OCI-LY7 (cell line): ENCODE measurements around the gene APBB1IP. TPM values are rescaled to one million over a fixed set of nuclear protein-coding genes. Genes with fewer than 3 reads are reported as not detected.

Experiments used
- BruUV-seq: library from RNA; stranded (reverse); fragments of 400-500 nt; replicated peaks from 2 replicates; lab custom pipeline; 2021; lab: Mats Ljungman, UMichigan
- CTCF ChIA-PET: fragments of 300-600 bp; sonication (Branson Sonifier 250); formaldehyde crosslinking; loops from one replicate; lab custom pipeline; 2022; ENCODE audit warnings: antibody characterized with exemption; ENCODE audit not compliant: unreplicated experiment; lab: Charles Lee
- POLR2A ChIA-PET: fragments of 300-600 bp; sonication (Branson Sonifier 250); formaldehyde crosslinking; loops from one replicate; lab custom pipeline; 2022; ENCODE audit warnings: antibody characterized with exemption; lab: Charles Lee
- DNase-seq: peaks from one replicate; pipeline ENCODE4 v3.0.0-alpha.2; 2015; ENCODE audit warnings: low spot score
- H2AFZ ChIP-seq: fragments of 200-600 bp; sonication (generic), shearing (Covaris generic); 2 replicates; pipeline ENCODE4 v1.6.1; 2014; ENCODE audit warnings: mild to moderate bottlenecking, antibody characterized with exemption, low read length, moderate library complexity
- H3K27ac ChIP-seq: fragments of 200-600 bp; sonication (generic); 2 replicates; pipeline ENCODE4 v1.5.1; 2014; ENCODE audit warnings: mixed run types, low read depth, mild to moderate bottlenecking, moderate library complexity, low read length, inconsistent platforms; ENCODE audit not compliant: poor library complexity, severe bottlenecking
- H3K36me3 ChIP-seq: fragments of 200-600 bp; sonication (generic); 2 replicates; pipeline ENCODE4 v1.6.1; 2014; ENCODE audit warnings: mild to moderate bottlenecking, antibody characterized with exemption, low read length, moderate library complexity, mixed read lengths; ENCODE audit not compliant: insufficient read depth
- H3K4me1 ChIP-seq: fragments of 200-600 bp; sonication (generic); 2 replicates; pipeline ENCODE4 v1.5.1; 2014; ENCODE audit warnings: mild to moderate bottlenecking, low read length; ENCODE audit not compliant: insufficient read depth, poor library complexity, severe bottlenecking
- H3K4me2 ChIP-seq: fragments of 200-600 bp; sonication (generic); 2 replicates; pipeline ENCODE4 v1.6.1; 2014; ENCODE audit warnings: mild to moderate bottlenecking, low read length
- H3K4me3 ChIP-seq: fragments of 200-600 bp; sonication (generic); 2 replicates; pipeline ENCODE4 v1.5.1; 2014; ENCODE audit warnings: mild to moderate bottlenecking, low read depth, low read length; ENCODE audit not compliant: poor library complexity, severe bottlenecking
- H3K79me2 ChIP-seq: fragments of 200-600 bp; sonication (generic); 2 replicates; pipeline ENCODE4 v1.6.1; 2016; ENCODE audit warnings: low read depth, mild to moderate bottlenecking, low read length, moderate library complexity, mixed read lengths; ENCODE audit not compliant: insufficient read depth
- H3K9me2 ChIP-seq: fragments of 200-600 bp; sonication (generic); 2 replicates; pipeline ENCODE4 v1.6.1; 2016; ENCODE audit warnings: mild to moderate bottlenecking, low read length, mixed read lengths; ENCODE audit not compliant: insufficient read depth
- H3K9me3 ChIP-seq: fragments of 200-600 bp; sonication (generic); 2 replicates; pipeline ENCODE4 v1.6.1; 2014; ENCODE audit warnings: mild to moderate bottlenecking, mixed run types, low read length, mixed read lengths
- H4K20me1 ChIP-seq: fragments of 200-600 bp; sonication (generic); 2 replicates; pipeline ENCODE4 v1.6.1; 2014; ENCODE audit warnings: mild to moderate bottlenecking, antibody characterized with exemption, low read length, moderate library complexity, mixed read lengths; ENCODE audit not compliant: insufficient read depth
- CTCF ChIP-seq: fragments of 200-600 bp; sonication (generic); conservative IDR thresholded peaks from 2 replicates; pipeline ENCODE4 v1.5.1; 2014; ENCODE audit warnings: mild to moderate bottlenecking, antibody characterized with exemption, low read length, moderate library complexity, mixed read lengths
- EZH2phosphoT487 ChIP-seq: fragments of 200-600 bp; sonication (generic); IDR thresholded peaks from 2 replicates; pipeline ENCODE4 v1.6.1; 2018; ENCODE audit warnings: low read depth, borderline replicate concordance, mild to moderate bottlenecking, mixed run types, antibody characterized with exemption, low read length, moderate library complexity, mixed read lengths
- intact Hi-C: fragments of 100-400 bp; cut with micrococcal nuclease; formaldehyde crosslinking; loops from one replicate; pipeline ENCODE4 v1.10.0; 2022; ENCODE audit not compliant: unreplicated experiment
- total RNA-seq, 2 experiments: library from RNA; depleted of rRNA in 1 of 2; stranded (reverse); fragments of >200 nt in 1 of 2; shearing (Covaris generic) in 1 of 2; gene quantifications; 2 replicates each; pipeline ENCODE4 v1.2.3, GENCODE V29; 2014 to 2022

APBB1IP gene
- total RNA-seq, 2 experiments from 2014 or later: 65.8 to 167 TPM

GRCh38 chr10:26508016-26508415 is 69.9 kb downstream of the APBB1IP start:
- H3K4me2 ChIP-seq: no peak overlapping the region
- no peaks in the 10 kb centered on the region for H4K20me1 ChIP-seq
- no peak overlapping the region for H2AFZ ChIP-seq
- H3K79me2 ChIP-seq: no peaks in the 10 kb centered on the region
- H3K36me3 ChIP-seq: peaks cover 98% of the 10 kb centered on the region
- H3K4me3 ChIP-seq: no peak overlapping the region
- no peaks in the 10 kb centered on the region for H3K9me2 ChIP-seq
- no peaks in the 10 kb centered on the region for H3K9me3 ChIP-seq
- CTCF ChIA-PET: no interaction called here
- no peak overlapping the region for H3K27ac ChIP-seq
- no peak for DNase-seq
- TF ChIP-seq CTCF: no peak
- no peak for TF ChIP-seq EZH2phosphoT487
- no peaks in the 10 kb centered on the region for H3K4me1 ChIP-seq
- POLR2A ChIA-PET: interaction anchor here (0.7 to 1.1 kb wide), 4 partner anchors 8 to 99 kb away, joined by 3 to 5 read pairs (median 4); no protein-coding TSS in a partner anchor
- intact Hi-C loops: no loop called here
- BruUV-seq: TSS peak; percentile 29

- Histone ChIP-seq H3K4me3 (no peak overlapping the region), H3K4me1 (no peaks in the 10 kb centered on the region), H3K36me3 (peaks cover 98% of the 10 kb centered on the region), H2AFZ (no peak overlapping the region), H3K9me2 (no peaks in the 10 kb centered on the region), H3K27ac (no peak overlapping the region), H4K20me1 (no peaks in the 10 kb centered on the region), H3K4me2 (no peak overlapping the region), H3K9me3 (no peaks in the 10 kb centered on the region), H3K79me2 (no peaks in the 10 kb centered on the region)
- no peak for DNase-seq
- no peak for TF ChIP-seq EZH2phosphoT487
- TF ChIP-seq CTCF: no peak
- intact Hi-C loops: no loop called here
- no TSS peak for BruUV-seq
- POLR2A ChIA-PET: interaction anchor here (0.6 to 1.0 kb wide), 3 partner anchors 26 to 113 kb away, joined by 3 read pairs; no protein-coding TSS in a partner anchor
- CTCF ChIA-PET: no interaction called here
Observed at GRCh38 chr10:26509307-26509706, 71.2 kb downstream of the APBB1IP start.

- BruUV-seq: no TSS peak
- Histone ChIP-seq H3K27ac (no peak overlapping the region), H3K9me2 (no peaks in the 10 kb centered on the region), H3K9me3 (no peaks in the 10 kb centered on the region), H3K79me2 (no peaks in the 10 kb centered on the region), H2AFZ (no peak overlapping the region), H3K4me1 (no peaks in the 10 kb centered on the region), H3K36me3 (peaks cover 99% of the 10 kb centered on the region), H3K4me3 (no peak overlapping the region), H3K4me2 (no peak overlapping the region), H4K20me1 (no peaks in the 10 kb centered on the region)
- TF ChIP-seq CTCF (no peak), EZH2phosphoT487 (no peak)
- ChIA-PET POLR2A (interaction anchor here (1.3 kb wide), 1 partner anchor 17 kb away, joined by 4 read pairs; no protein-coding TSS in a partner anchor), CTCF (no interaction called here)
- intact Hi-C loops: no loop called here
- DNase-seq: no peak
Observed at GRCh38 chr10:26513101-26513500, 75.0 kb downstream of the APBB1IP start.
